HEK293T (cell line): Measurements from ENCODE around the gene LRP1B.

ENCODE experiments used
- CTCF ChIA-PET: fragments of 350-600 bp; formaldehyde crosslinking; extraction: SDS; loops from one replicate; lab custom pipeline; 2021; ENCODE audit warnings: antibody characterized with exemption, inconsistent platforms; lab: Yijun Ruan, JAX
- POLR2A ChIA-PET: fragments of 350-600 bp; formaldehyde crosslinking; extraction: SDS; loops from one replicate; lab custom pipeline; 2020; ENCODE audit warnings: antibody characterized with exemption, inconsistent platforms; lab: Yijun Ruan, JAX
- DNase-seq: peaks from one replicate; pipeline ENCODE4 v3.0.0; 2012; ENCODE audit warnings: mixed read lengths; ENCODE audit errors: extremely low spot score
- ARNT ChIP-seq: fragments of 450-650 bp; IDR thresholded peaks from 2 replicates; pipeline ENCODE4 v1.6.1; 2017; ENCODE audit warnings: mild to moderate bottlenecking
- BHLHE40 ChIP-seq: fragments of 450-650 bp; IDR thresholded peaks from 2 replicates; pipeline ENCODE4 v1.6.1; 2016; ENCODE audit warnings: mild to moderate bottlenecking, moderate library complexity, borderline replicate concordance
- CTBP1 ChIP-seq: fragments of 450-650 bp; IDR thresholded peaks from 2 replicates; pipeline ENCODE4 v1.6.1; 2016; ENCODE audit warnings: borderline replicate concordance
- ELF4 ChIP-seq: fragments of 450-650 bp; IDR thresholded peaks from 2 replicates; pipeline ENCODE4 v1.6.1; 2017; ENCODE audit warnings: antibody characterized with exemption
- FOXA1 ChIP-seq: fragments of 450-650 bp; IDR thresholded peaks from 2 replicates; pipeline ENCODE4 v1.6.1; 2016; ENCODE audit warnings: mild to moderate bottlenecking
- FOXK2 ChIP-seq: fragments of 450-650 bp; IDR thresholded peaks from 2 replicates; pipeline ENCODE4 v1.6.1; 2016; ENCODE audit warnings: mild to moderate bottlenecking
- FOXM1 ChIP-seq: fragments of 450-650 bp; IDR thresholded peaks from 2 replicates; pipeline ENCODE4 v1.6.1; 2017; ENCODE audit warnings: mild to moderate bottlenecking, borderline replicate concordance
- HDGF ChIP-seq: fragments of 450-650 bp; IDR thresholded peaks from 2 replicates; pipeline ENCODE4 v1.6.1; 2017; ENCODE audit warnings: antibody characterized with exemption, borderline replicate concordance
- L3MBTL2 ChIP-seq: fragments of 450-650 bp; conservative IDR thresholded peaks from 2 replicates; pipeline ENCODE4 v1.6.1; 2016; ENCODE audit warnings: mild to moderate bottlenecking
- LEF1 ChIP-seq: fragments of 450-650 bp; IDR thresholded peaks from 2 replicates; pipeline ENCODE4 v1.6.1; 2017; ENCODE audit warnings: mild to moderate bottlenecking, borderline replicate concordance
- NFRKB ChIP-seq: fragments of 450-650 bp; IDR thresholded peaks from 2 replicates; pipeline ENCODE4 v1.6.1; 2016; ENCODE audit warnings: mild to moderate bottlenecking, moderate library complexity
- PKNOX1 ChIP-seq: fragments of 450-650 bp; IDR thresholded peaks from 2 replicates; pipeline ENCODE4 v1.6.1; 2016
- SP1 ChIP-seq: fragments of 450-650 bp; IDR thresholded peaks from 2 replicates; pipeline ENCODE4 v1.6.1; 2017
- SUZ12 ChIP-seq: fragments of 450-650 bp; IDR thresholded peaks from 2 replicates; pipeline ENCODE4 v1.6.1; 2016; ENCODE audit warnings: mild to moderate bottlenecking
- TARDBP ChIP-seq: fragments of 450-650 bp; IDR thresholded peaks from 2 replicates; pipeline ENCODE4 v1.6.1; 2016
- ZNF384 ChIP-seq: fragments of 450-650 bp; IDR thresholded peaks from 2 replicates; pipeline ENCODE4 v1.6.1; 2016

The LRP1B gene

GRCh38 chr2:141264848-141265247 is 866.0 kb downstream of the LRP1B start:
- TF ChIP-seq SUZ12 (no peak), L3MBTL2 (no peak), LEF1 (no peak), ELF4 (no peak), NFRKB (no peak), PKNOX1 (no peak), ZNF384 (no peak), CTBP1 (no peak), ARNT (no peak), BHLHE40 (no peak), FOXA1 (no peak), SP1 (no peak), HDGF (no peak), FOXM1 (no peak)
- ChIA-PET POLR2A (no interaction called here), CTCF (no interaction called here)
- no peak for DNase-seq

- no peak for DNase-seq
- CTCF ChIA-PET: no interaction called here
- POLR2A ChIA-PET: no interaction called here
- TF ChIP-seq FOXM1: no peak
- TF ChIP-seq FOXK2: no peak
- no peak for TF ChIP-seq BHLHE40
- no peak for TF ChIP-seq ELF4
- no peak for TF ChIP-seq LEF1
- TF ChIP-seq HDGF: no peak
- no peak for TF ChIP-seq L3MBTL2
These were observed 869.9 kb downstream of the LRP1B start for GRCh38 chr2:141260911-141261310.

DNA sequence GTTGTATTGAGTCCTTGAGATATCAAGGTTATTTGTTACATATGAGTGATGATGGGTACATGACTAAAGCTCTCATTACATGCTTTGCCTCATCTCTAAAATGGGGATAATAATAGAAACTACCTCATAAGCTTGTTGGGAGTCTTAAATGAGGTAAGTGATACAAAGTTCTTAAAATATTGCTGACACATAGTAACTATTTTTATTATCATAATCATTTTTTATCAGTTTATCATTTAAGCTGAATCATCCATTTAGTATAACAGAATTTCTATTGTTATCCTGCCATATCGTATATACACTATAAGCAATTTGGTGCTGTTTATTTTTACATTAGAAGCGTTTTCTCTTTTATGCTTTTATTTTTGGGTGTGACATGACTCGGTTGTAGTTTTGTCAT is 871.1 kb downstream of the LRP1B start:
- TF ChIP-seq TARDBP (no peak), FOXM1 (no peak), PKNOX1 (no peak), ELF4 (no peak)
- CTCF ChIA-PET: no interaction called here
- POLR2A ChIA-PET: no interaction called here
- DNase-seq: no peak

DNA sequence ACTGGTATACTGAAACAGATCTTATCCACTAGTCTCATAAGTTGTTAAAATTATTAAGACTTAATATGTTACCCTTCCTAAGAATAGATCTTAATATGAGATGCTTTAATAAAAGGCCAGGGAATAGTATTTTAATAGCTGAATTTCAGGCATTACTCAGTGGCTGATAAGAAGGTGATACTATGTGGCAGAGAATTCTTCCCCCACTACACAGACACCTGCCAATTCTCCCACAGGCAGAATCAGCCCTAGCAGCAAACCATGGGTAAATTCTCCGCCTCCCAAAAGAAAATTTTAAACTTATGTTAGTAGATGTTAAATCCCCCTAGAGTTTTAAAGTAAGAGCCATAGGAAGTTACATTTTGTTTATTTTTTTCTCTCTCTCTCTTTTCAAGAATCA is 888.8 kb downstream of the LRP1B start:
- ChIA-PET POLR2A (no interaction called here), CTCF (no interaction called here)
- TF ChIP-seq NFRKB (no peak), BHLHE40 (no peak), ARNT (no peak), LEF1 (no peak), FOXA1 (no peak), PKNOX1 (no peak), FOXM1 (no peak), FOXK2 (no peak), TARDBP (no peak), ELF4 (no peak), ZNF384 (no peak), SP1 (no peak), CTBP1 (no peak), L3MBTL2 (no peak), SUZ12 (no peak), HDGF (no peak)
- DNase-seq: no peak

DNA sequence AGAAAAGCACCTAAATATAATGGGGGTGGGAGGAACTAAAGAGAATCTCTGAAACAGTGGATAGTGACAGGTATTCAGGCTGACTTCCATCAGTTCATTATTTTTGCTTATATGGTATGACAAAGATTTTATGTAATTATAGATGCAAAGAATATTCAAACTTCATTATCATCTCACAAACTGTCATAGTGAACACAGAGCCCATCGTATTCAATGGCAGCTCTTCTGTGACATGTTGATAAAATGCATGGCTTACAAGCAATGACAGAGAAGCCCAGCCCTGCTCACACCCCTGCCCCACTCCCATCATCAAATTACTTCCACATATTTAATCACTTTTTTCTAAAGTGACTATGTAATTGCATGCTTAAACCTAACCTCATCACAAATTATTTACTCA is 904.3 kb downstream of the LRP1B start:
- ChIA-PET CTCF (no interaction called here), POLR2A (no interaction called here)
- no peak for DNase-seq
- TF ChIP-seq ELF4: no peak
- no peak for TF ChIP-seq ZNF384
- TF ChIP-seq L3MBTL2: no peak
- no peak for TF ChIP-seq TARDBP
- TF ChIP-seq FOXK2: no peak
- TF ChIP-seq SUZ12: no peak
- TF ChIP-seq CTBP1: no peak
- TF ChIP-seq NFRKB: no peak
- TF ChIP-seq BHLHE40: no peak
- no peak for TF ChIP-seq SP1

DNA sequence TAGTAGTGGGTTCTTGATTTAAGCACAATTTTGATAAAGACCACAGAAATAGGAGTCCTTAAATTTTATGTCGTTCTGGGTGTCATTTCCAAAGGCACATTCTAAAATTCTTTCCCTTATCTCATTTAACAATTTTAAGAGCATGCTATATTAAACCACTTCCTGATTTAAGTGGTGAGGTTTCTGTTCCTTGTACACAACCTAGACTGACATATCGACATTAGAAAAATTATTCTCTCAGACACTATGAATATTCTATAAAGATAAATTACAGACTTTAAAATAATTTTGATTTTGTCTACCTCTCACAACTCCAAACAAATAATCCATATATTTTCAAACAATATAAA is 923.8 kb downstream of the LRP1B start:
- no peak for TF ChIP-seq ELF4
- no peak for TF ChIP-seq HDGF
- TF ChIP-seq ZNF384: no peak
- TF ChIP-seq FOXM1: no peak
- TF ChIP-seq SUZ12: no peak
- TF ChIP-seq FOXK2: no peak
- TF ChIP-seq FOXA1: no peak
- TF ChIP-seq BHLHE40: no peak
- no peak for TF ChIP-seq SP1
- TF ChIP-seq ARNT: no peak
- TF ChIP-seq NFRKB: no peak
- no peak for TF ChIP-seq L3MBTL2
- TF ChIP-seq TARDBP: no peak
- TF ChIP-seq PKNOX1: no peak
- TF ChIP-seq CTBP1: no peak
- no peak for TF ChIP-seq LEF1
- CTCF ChIA-PET: interaction anchor here (0.7 kb wide), 1 partner anchor 420 kb away, joined by 3 read pairs; no protein-coding TSS in a partner anchor
- DNase-seq: no peak

More for the DNA sequence above, 923.8 kb downstream of the LRP1B start:
- POLR2A ChIA-PET: no interaction called here
